IgD-negative memory B cell (primary cell): Measurements from ENCODE around the gene DCAF17. TPM values are rescaled to one million over a fixed set of nuclear protein-coding genes. Genes with fewer than 3 reads are reported as not detected.
"Not testable (repeated sequence)": the region's sequence is repeated elsewhere in the genome, so short reads cannot be mapped to it uniquely, and the experiment has no call there.

ENCODE experiments used
- H3K27ac Mint-ChIP-seq, 3 donors: one replicate each; pipeline ENCODE4 v1.8.0; 2020 to 2022; ENCODE audit warnings: mild to moderate bottlenecking in 3 of 3, mixed read lengths in 3 of 3, moderate library complexity in 1 of 3
- H3K27me3 Mint-ChIP-seq: one replicate; pipeline ENCODE4 v1.8.0; 2021; ENCODE audit warnings: mixed read lengths
- H3K36me3 Mint-ChIP-seq: one replicate; pipeline ENCODE4 v1.8.0; 2020; ENCODE audit warnings: mild to moderate bottlenecking, mixed read lengths
- H3K4me1 Mint-ChIP-seq, 3 donors: one replicate each; pipeline ENCODE4 v1.8.0; 2020 to 2022; ENCODE audit warnings: mixed read lengths in 3 of 3, mild to moderate bottlenecking in 1 of 3
- H3K4me3 Mint-ChIP-seq, 4 donors: one replicate each; pipeline ENCODE4 v1.8.0; 2020 to 2022; ENCODE audit warnings: mild to moderate bottlenecking in 4 of 4, mixed read lengths in 4 of 4, moderate library complexity in 3 of 4
- H3K9me3 Mint-ChIP-seq, 3 donors: one replicate each; pipeline ENCODE4 v1.8.0; 2020 to 2021; ENCODE audit warnings: mixed read lengths in 3 of 3, mild to moderate bottlenecking in 1 of 3
- polyA plus RNA-seq: library from polyadenylated mRNA; unstranded; fragments of 300-500 nt; fragmentation: Illumina TruSeq; gene quantifications from one replicate; pipeline ENCODE4 v1.2.3, GENCODE V29; 2021

The DCAF17 gene
- polyA plus RNA-seq, 1 donor from 2014 or later, result 13.3 TPM

DNA sequence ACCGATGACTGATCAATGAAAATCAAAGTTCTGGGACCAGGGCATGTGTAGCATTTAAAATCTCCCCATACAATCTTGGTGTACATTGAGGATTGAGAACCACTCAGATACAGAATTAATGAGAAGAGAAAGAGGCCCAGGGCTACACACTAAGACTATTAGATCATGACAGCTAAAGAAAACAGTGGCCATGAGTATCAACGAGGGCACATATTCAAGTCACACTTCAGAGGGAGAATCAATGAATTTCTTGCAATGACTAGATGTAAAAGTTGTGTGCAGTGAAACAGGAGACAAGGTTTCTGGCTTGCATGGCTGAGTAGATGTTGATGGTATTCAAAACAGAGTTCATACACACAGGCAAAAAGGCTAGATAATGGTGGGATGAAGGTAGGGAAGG lies 29.3 kb upstream of the DCAF17 start:
- H3K9me3 Mint-ChIP-seq, result peaks cover 0 to 14% (median 4%) of the 10 kb centered on the region in 3 donors
- H3K27me3 Mint-ChIP-seq, result no peaks in the 10 kb centered on the region
- H3K4me1 Mint-ChIP-seq, result peaks cover 31 to 39% (median 36%) of the 10 kb centered on the region in 3 donors
- no peaks in the 10 kb centered on the region for H3K36me3 Mint-ChIP-seq
- H3K27ac Mint-ChIP-seq, result peak overlapping the region in 1 of 3 donors; percentile 54
- H3K4me3 Mint-ChIP-seq, result no peak overlapping the region

DNA sequence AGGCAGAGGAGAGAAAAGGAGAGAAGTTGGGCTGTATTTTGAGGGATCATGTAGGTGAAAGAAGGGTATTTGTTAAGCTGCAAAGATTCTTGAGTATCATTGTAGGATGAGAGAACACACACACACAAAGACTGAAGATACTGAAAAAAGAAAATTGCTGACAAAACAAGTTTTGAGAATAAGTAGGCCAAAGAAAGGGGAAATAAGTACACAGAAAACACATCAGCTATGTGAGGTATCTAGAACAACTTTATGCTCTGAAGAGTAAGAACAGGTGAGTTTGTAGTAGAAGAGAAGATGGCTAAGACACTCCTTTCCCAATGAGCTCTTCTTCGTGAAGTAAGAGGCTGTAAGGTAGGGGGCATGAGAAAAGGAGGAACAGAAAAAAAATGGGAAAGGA lies 28.5 kb upstream of the DCAF17 start:
- H3K9me3 Mint-ChIP-seq, result peaks cover 0 to 14% (median 4%) of the 10 kb centered on the region in 3 donors
- H3K27me3 Mint-ChIP-seq, result no peaks in the 10 kb centered on the region
- peak overlapping the region in 3 of 4 donors; percentile 0 to 43 (median 1) for H3K4me3 Mint-ChIP-seq
- H3K36me3 Mint-ChIP-seq, result no peaks in the 10 kb centered on the region
- peaks cover 31 to 39% (median 39%) of the 10 kb centered on the region in 3 donors for H3K4me1 Mint-ChIP-seq
- H3K27ac Mint-ChIP-seq, result peak overlapping the region; percentile 54 to 84 (median 60)

DNA sequence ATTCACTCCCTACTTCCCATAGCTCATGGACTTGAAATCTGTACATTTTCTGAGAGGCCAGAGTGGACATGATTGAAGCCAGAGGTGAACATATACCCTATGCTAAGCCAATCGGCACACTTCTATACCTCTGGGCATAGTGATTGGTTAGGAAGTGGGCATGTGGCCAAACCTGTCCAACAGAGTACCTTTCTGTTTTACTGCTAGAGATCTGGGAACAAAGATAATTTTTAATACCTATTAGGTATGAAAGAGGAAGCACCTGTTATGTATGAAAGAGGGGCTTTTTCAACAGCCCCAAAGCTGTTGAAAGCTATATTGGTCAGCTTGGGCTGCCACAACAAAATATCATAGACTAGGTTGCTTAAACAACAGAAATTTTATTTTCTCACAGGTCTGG lies 28.0 kb upstream of the DCAF17 start:
- H3K9me3 Mint-ChIP-seq, result peaks cover 0 to 14% (median 4%) of the 10 kb centered on the region in 3 donors

DNA sequence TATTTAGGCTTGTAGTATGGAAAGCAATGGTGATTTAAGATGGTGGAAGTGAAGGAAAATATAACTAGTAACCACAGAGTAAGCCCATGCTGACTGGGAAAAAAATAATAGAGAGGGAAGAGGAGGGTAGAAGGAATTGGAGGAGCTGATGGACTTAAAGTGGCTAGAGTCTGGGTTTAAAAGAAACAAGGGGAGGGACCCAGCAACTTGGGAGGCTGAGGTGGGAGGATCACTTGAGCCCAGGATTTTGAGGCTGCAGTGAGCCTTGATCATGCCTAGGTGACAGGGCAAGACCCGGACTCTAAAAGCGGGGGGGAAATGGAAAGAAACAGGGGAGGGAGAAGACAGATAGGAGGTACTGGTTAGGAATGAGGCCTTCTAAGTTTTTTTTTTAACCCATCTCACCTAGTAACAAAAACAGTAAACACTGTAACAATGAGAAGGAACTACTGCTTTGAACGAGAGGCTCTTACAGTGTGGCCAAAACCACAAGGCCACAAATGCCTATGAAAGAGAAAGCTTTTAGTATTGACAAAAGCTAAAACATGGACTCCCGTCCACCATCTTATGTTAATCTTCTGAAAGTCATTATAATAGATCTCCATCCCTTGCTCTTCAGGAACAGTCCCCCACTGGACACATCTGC lies 26.9 kb upstream of the DCAF17 start:
- H3K4me3 Mint-ChIP-seq, result peak overlapping the region in 3 of 4 donors; percentile 33 to 53 (median 44)
- peak overlapping the region; percentile 54 to 84 (median 60) for H3K27ac Mint-ChIP-seq
- peaks cover 31 to 45% (median 39%) of the 10 kb centered on the region in 3 donors for H3K4me1 Mint-ChIP-seq
- peaks cover 0 to 4% (median 0%) of the 10 kb centered on the region in 3 donors for H3K9me3 Mint-ChIP-seq
- H3K36me3 Mint-ChIP-seq, result no peaks in the 10 kb centered on the region
- H3K27me3 Mint-ChIP-seq, result no peaks in the 10 kb centered on the region

More for the DNA sequence above, 28.0 kb upstream of the DCAF17 start:
- no peaks in the 10 kb centered on the region for H3K27me3 Mint-ChIP-seq
- H3K27ac Mint-ChIP-seq, result peak overlapping the region; percentile 54 to 84 (median 60)
- peaks cover 31 to 44% (median 39%) of the 10 kb centered on the region in 3 donors for H3K4me1 Mint-ChIP-seq
- H3K36me3 Mint-ChIP-seq, result no peaks in the 10 kb centered on the region
- peak overlapping the region in 3 of 4 donors; percentile 1 to 67 (median 43) for H3K4me3 Mint-ChIP-seq

DNA sequence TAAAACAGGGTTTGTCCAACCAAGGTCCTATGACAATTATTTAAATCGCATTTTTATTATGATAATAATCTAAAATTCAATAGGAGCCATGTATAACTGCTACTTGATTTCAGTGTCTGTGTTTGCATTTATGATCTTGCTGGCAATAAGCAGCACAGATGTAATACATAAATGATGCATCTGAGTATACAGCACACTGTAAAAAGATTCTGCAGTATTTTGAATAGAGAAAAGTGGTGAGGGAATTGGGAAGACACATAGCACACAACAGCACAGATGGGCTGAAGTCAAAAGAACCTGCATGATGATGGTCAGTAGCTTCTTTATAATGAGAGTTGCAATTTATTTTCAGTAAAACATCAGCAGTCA lies 26.4 kb upstream of the DCAF17 start:
- Mint-ChIP-seq H3K4me3 (peak overlapping the region in 2 of 4 donors; percentile 33 to 44), H3K36me3 (no peaks in the 10 kb centered on the region), H3K4me1 (peaks cover 31 to 45% (median 39%) of the 10 kb centered on the region in 3 donors), H3K27me3 (no peaks in the 10 kb centered on the region), H3K9me3 (peaks cover 0 to 3% (median 0%) of the 10 kb centered on the region in 3 donors), H3K27ac (peak overlapping the region in 2 of 3 donors; percentile 54 to 60)

DNA sequence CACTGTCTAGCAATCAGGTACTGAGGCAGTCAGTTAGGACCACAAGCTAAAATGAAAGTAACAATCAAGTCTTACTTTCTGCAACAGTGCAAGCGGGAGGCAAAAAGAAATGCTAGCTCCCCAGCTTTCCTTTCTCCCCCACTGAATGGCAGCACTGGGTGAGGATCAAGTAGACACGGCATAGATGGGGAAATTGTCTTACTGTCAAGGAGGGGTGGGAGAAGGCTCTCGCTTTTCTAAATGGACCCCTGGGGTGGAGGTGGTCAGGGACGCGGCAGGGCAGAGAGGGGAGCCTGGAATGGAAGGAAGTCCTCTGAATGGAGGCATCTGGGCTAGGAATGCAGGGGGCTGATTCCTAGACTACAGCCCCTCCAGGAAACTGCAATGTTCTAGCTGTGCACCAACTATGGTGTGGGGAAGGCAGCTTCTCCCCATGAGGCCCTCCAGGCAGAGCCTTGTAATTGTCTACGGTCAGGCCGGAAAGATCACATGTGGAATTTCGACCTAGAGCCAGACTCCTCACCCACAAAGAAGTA lies 24.5 kb upstream of the DCAF17 start:
- H3K27me3 Mint-ChIP-seq, result no peaks in the 10 kb centered on the region
- peak overlapping the region in 1 of 3 donors; percentile 38 for H3K27ac Mint-ChIP-seq
- peaks cover 28 to 41% (median 32%) of the 10 kb centered on the region in 3 donors for H3K4me1 Mint-ChIP-seq
- no peaks in the 10 kb centered on the region for H3K36me3 Mint-ChIP-seq
- peak overlapping the region in 2 of 4 donors; percentile 59 to 78 for H3K4me3 Mint-ChIP-seq
- H3K9me3 Mint-ChIP-seq, result no peaks in the 10 kb centered on the region

DNA sequence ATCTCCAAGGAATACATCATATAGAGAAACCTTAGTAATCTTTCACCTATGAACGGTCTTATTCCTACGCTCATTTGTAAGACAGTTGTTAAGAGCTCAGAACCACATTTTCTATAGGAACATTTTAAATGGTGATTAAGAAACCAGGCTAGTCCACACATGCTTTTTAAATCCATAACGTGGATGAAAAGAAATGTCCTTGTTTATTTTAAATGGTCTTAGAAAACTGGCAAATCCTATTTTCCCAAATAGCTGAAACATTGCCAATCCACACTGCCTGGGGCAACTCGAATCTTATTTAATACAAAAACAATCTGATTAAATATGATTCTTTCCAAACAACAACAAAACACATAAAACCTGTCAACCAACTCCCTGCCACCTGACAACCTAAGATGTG lies 23.9 kb upstream of the DCAF17 start:
- Mint-ChIP-seq H3K4me1 (peaks cover 26 to 36% (median 29%) of the 10 kb centered on the region in 3 donors), H3K4me3 (no peak overlapping the region), H3K9me3 (no peaks in the 10 kb centered on the region)

DNA sequence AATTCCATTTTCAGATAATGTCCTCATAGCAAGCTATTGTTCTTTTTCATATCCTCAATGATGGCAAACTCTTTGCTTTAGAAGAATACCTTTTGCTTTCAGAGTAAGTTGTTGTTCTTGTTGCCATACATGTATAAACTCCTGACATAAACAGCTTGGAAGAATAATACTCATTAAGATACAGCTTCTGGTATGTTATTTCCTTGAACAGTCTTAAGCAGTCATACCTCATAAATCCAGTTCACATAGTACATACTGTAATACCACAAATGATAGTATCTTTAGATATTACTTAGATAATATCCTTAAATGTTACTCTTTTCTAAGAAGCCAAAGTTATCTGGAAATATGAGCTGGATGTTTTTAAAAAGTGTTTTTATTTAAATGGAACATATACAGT lies 23.4 kb upstream of the DCAF17 start:
- H3K4me3 Mint-ChIP-seq, result no peak overlapping the region
- no peaks in the 10 kb centered on the region for H3K9me3 Mint-ChIP-seq
- H3K36me3 Mint-ChIP-seq, result no peaks in the 10 kb centered on the region
- peak overlapping the region in 1 of 3 donors; percentile 45 for H3K27ac Mint-ChIP-seq
- H3K4me1 Mint-ChIP-seq, result peaks cover 21 to 30% (median 25%) of the 10 kb centered on the region in 3 donors
- H3K27me3 Mint-ChIP-seq, result no peaks in the 10 kb centered on the region

More for the DNA sequence above, 23.9 kb upstream of the DCAF17 start:
- H3K27ac Mint-ChIP-seq, result no peak overlapping the region
- no peaks in the 10 kb centered on the region for H3K27me3 Mint-ChIP-seq
- H3K36me3 Mint-ChIP-seq, result no peaks in the 10 kb centered on the region

DNA sequence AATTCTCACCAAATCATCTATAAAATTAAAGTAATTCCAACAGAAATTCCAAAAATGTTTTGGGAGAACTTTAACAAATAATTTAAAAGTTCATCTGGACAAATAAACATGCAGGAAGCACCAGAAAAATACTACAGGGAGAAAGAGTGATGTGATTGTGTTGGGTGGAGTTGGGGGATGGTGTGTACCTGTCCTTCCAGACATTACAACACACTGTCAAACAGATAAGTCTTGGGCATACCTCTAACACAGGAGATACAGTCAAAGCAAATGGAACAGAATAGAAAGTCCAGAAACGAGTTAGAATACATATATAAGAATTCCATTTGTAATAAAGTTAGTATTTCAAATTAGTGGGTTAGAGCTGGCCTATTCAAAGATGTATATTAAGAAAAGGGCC lies 22.8 kb upstream of the DCAF17 start:
- Mint-ChIP-seq H3K36me3 (no peaks in the 10 kb centered on the region), H3K27ac (no peak overlapping the region), H3K27me3 (no peaks in the 10 kb centered on the region), H3K4me3 (no peak overlapping the region), H3K9me3 (no peaks in the 10 kb centered on the region), H3K4me1 (peaks cover 21 to 30% (median 25%) of the 10 kb centered on the region in 3 donors)

DNA sequence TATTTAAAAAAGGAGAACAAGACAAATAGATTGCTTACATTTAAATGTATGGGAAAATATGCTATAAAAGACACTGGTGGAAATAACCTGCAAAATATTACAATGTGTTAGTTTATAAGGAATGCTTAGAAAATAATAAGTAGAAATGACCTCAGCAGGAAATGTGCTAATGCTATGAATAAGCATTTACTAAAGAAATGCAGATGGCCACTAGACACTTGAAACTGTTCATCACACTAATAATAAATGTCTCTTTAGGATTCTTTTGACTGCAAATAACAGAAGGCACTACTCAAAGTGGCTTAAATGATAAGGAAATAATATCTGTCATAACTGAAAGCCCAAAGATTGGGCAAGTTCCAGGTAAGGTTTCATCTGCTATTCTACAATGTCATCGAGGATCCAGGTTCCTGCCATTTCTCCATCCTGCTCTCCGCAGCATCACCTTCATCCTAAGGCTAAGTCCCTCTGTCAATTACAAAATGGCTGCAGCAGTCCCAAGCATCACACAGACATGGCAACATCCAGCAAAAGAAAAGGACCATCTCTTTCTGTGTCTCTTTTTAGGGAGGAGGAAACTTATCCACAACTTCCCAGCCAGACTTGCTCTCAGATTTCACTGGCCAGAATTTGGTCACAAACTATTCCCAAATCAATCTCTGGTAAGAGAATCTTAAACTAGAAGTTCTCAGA lies 22.1 kb upstream of the DCAF17 start:
- H3K36me3 Mint-ChIP-seq, result no peaks in the 10 kb centered on the region
- peaks cover 17 to 23% (median 19%) of the 10 kb centered on the region in 3 donors for H3K4me1 Mint-ChIP-seq
- no peak overlapping the region for H3K4me3 Mint-ChIP-seq
- H3K9me3 Mint-ChIP-seq, result no peaks in the 10 kb centered on the region
- H3K27me3 Mint-ChIP-seq, result no peaks in the 10 kb centered on the region
- no peak overlapping the region for H3K27ac Mint-ChIP-seq

DNA sequence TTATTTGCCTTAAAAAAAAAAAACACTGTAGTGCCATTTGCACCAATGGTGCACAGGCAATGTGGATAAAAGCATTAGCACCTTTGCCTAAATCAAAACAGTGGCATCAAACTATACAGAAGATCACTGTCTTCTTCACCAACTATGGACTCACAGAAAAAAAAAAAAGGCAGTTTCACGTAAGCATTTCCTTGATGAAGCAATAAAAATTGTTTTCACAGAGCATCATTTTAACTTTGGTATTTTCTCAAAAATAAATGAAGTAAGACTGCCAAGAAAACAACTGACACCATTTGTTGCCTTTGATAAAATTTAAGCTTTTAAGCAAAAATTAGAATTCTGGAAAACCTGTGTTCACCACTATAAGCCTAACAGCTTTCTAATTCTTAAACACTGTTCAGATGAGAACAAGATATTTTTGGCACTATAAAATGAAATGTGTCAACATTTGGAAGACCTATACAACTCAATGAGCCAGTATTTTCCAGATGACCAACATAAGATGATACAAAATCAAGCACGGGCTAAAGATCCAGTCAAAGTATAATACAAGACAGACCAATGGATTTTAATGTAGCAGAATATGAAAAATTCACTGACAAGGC lies 21.4 kb upstream of the DCAF17 start:
- Mint-ChIP-seq H3K36me3 (no peaks in the 10 kb centered on the region), H3K9me3 (no peaks in the 10 kb centered on the region), H3K27me3 (no peaks in the 10 kb centered on the region), H3K27ac (no peak overlapping the region), H3K4me3 (no peak overlapping the region), H3K4me1 (peaks cover 10 to 16% (median 13%) of the 10 kb centered on the region in 3 donors)

DNA sequence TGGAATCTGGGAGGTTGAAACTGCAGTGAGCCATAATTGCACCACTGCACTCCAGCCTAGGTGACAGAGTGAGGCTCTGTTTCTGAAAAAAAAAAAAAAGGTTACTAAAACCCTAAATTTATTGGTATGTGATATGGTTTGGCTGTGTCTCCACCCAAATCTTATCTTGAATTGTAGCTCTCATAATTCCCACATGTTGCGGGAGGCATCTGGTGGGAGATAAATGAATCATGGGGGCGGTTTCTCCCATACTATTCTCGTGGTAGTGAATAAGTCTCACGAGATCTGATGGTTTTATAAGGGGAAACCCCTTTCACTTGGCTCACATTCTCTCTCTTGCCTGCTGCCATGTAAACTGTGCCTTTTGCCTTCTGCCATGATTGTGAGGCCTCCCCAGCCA lies 19.4 kb upstream of the DCAF17 start:
- not testable (repeated sequence) for H3K9me3 Mint-ChIP-seq, H3K27me3 Mint-ChIP-seq, H3K4me3 Mint-ChIP-seq, H3K36me3 Mint-ChIP-seq
- H3K4me1 Mint-ChIP-seq, result peaks cover 10 to 15% (median 12%) of the 10 kb centered on the region in 3 donors
- peak overlapping the region in 1 of 3 donors; percentile 52 for H3K27ac Mint-ChIP-seq

DNA sequence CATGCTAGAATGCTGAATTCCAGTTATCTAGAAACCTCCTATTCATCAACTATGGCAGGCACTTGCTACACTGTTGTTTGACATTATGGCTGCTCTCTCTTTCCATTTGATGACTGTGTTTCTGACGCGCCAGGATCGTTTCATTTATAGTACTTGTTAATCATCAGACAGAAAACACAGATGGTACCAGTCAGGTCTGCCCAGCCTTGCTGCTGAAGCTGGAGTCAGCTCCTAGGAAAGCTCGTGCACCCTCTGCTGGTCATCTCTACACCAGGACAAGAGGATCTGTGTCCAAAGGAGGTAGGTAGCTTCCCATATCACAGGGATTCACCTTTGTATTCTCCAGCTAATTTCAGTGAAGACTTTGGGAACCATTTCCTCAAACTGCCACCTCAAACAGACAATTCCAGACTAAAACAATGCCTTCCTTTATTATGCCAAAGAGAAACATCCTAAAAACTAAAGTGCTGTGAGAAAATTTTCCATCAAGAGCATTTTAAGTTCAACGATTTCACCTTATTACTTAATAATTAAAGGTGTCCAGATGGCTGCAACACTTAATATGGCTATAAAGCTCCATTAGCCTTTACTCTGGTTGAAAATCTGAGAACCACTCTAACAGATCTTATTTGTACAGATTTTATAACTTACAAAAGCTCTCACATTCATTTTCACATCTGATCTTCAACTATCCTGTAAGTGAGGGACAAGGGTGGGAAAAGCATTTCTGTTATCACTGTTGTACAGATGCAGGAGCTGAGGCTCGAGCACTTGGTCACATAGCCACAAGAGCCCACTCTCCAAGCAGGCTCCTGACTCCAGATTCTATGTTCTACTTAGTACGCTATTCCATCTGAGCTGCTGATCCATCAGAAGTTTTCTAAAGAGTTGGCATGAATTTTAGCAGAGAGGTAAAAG lies 17.8 kb upstream of the DCAF17 start:
- H3K4me1 Mint-ChIP-seq, result peaks cover 12 to 19% (median 17%) of the 10 kb centered on the region in 3 donors
- H3K36me3 Mint-ChIP-seq, result peaks cover 3% of the 10 kb centered on the region
- no peaks in the 10 kb centered on the region for H3K27me3 Mint-ChIP-seq
- H3K4me3 Mint-ChIP-seq, result peak overlapping the region in 2 of 4 donors; percentile 42 to 73
- peaks cover 0 to 1% (median 0%) of the 10 kb centered on the region in 3 donors for H3K9me3 Mint-ChIP-seq
- H3K27ac Mint-ChIP-seq, result peak overlapping the region in 2 of 3 donors; percentile 3 to 86

DNA sequence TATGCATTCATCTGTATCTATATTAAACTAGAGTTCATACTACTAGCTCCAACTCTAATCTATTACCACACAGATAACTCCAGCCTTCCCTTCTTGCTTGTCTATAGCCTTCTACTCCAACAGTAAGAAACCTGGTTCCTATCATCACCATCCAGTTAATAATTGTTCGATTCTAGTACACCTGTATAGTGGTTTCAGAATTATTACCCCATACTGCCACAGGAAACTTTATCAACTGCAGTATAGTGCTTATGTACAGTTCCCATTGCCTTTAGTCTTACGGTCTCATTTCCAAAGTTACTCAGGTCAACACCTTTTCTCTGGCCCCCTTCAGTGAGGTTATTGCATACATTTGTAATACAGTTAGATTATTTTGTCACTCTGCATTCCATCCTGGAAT lies 14.7 kb upstream of the DCAF17 start:
- H3K4me3 Mint-ChIP-seq, result no peak overlapping the region
- no peak overlapping the region for H3K27ac Mint-ChIP-seq
- H3K4me1 Mint-ChIP-seq, result peaks cover 12 to 20% (median 18%) of the 10 kb centered on the region in 3 donors
- H3K27me3 Mint-ChIP-seq, result no peaks in the 10 kb centered on the region
- H3K9me3 Mint-ChIP-seq, result peaks cover 3 to 16% (median 10%) of the 10 kb centered on the region in 3 donors
- H3K36me3 Mint-ChIP-seq, result peaks cover 5% of the 10 kb centered on the region
